VCaP (cell line): Measurements from ENCODE around the gene ARRDC4.

Experiments used
- H3K27ac ChIP-seq: fragments of 450-650 bp; 2 replicates; pipeline ENCODE4 v1.5.1; 2017
- CTCF ChIP-seq: fragments of 450-650 bp; conservative IDR thresholded peaks from 2 replicates; pipeline ENCODE4 v1.5.1; 2017; ENCODE audit warnings: mild to moderate bottlenecking, moderate library complexity

Gene ARRDC4

GRCh38 chr15:97966246-97966645, 5.7 kb downstream of the ARRDC4 start:
- TF ChIP-seq CTCF: no peak
- H3K27ac ChIP-seq: no peak overlapping the region

GRCh38 chr15:97966924-97967620, 6.6 kb downstream of the ARRDC4 start:
- TF ChIP-seq CTCF: no peak; the same call in 1 of the 2 replicates
- H3K27ac ChIP-seq: peak overlapping the region; percentile 20; the same call in 1 of the 2 replicates

- no peak overlapping the region for H3K27ac ChIP-seq
- TF ChIP-seq CTCF: no peak
Measured at GRCh38 chr15:97967881-97968280, 7.4 kb downstream of the ARRDC4 start.

- no peak for TF ChIP-seq CTCF
- H3K27ac ChIP-seq: no peak overlapping the region
Measured at GRCh38 chr15:97968380-97968779, 7.9 kb downstream of the ARRDC4 start.

- TF ChIP-seq CTCF: no peak
- H3K27ac ChIP-seq: no peak overlapping the region
Measured at GRCh38 chr15:97972366-97972765, 11.9 kb downstream of the ARRDC4 start.

GRCh38 chr15:97976129-97976528, 15.6 kb downstream of the ARRDC4 start:
- no peak overlapping the region for H3K27ac ChIP-seq
- TF ChIP-seq CTCF: no peak

- peak overlapping the region; percentile 26 for H3K27ac ChIP-seq
- no peak for TF ChIP-seq CTCF
Measured at GRCh38 chr15:97976766-97977503, 16.4 kb downstream of the ARRDC4 start.
